Epithelial cell of prostate (primary cell): ENCODE measurements around the gene ITIH5.

ENCODE experiments used
- DNase-seq: peaks from one replicate; pipeline ENCODE4 v3.0.0-alpha.2; 2011; ENCODE audit warnings: low read depth, low spot score
- H3K27ac ChIP-seq: fragments of 450-650 bp; 2 replicates; pipeline ENCODE4 v1.5.1; 2017; ENCODE audit warnings: mild to moderate bottlenecking

The ITIH5 gene

DNA sequence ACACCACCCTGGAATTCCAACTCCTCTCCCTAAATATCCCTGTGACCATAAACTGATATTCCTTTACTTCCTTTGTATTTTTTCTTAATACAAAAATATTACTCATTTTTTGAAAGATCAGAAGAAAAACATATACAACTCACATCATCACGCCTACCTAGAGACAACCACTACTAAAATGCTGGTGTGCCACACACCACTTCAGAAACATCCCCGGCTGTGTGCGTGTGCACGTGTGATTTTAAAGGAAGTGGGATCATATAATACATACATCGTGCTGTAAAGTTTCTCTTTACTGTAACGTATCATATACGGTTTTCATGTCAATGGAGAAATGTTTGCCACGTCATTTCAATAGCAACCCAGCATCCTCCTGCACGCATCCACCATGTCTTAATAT lies 76.5 kb downstream of the ITIH5 start:
- no peak overlapping the region for H3K27ac ChIP-seq

DNA sequence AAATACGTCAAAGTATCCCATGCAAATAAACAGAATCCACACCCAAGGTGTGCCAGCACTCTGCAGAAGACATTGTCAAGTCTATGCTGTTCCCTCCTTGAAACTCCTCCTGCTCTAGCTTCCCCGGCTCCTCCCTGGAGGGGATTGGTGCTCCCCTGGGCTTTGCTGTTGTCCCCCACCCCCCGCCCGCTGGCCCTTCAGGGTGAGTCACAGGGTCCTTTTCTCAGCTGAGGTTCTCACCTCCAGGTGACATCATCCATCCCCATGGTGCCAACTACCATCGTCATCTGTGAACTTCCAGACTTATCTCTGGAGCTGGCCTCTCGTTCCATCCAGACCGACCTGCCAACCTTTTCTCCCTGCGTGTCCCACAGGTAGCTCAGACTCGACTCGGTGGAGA lies 77.0 kb downstream of the ITIH5 start:
- no peak for DNase-seq
- H3K27ac ChIP-seq = no peak overlapping the region

More for the DNA sequence above, 76.5 kb downstream of the ITIH5 start:
- no peak for DNase-seq

DNA sequence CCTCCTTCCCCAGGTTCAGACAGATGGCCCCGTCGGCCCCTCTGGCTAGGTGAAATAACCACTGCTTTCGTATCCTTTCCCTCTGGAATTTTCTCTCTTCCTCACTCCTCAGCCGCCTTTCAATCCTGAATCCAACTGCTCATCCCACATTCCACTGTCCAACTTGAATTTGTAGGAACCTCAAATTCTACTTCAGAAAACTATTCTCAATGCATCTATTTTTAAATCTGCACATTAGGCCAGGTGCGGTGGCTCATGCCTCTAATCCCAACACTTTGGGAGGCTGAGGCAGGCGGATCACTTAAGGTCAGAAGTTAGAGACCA lies 78.9 kb downstream of the ITIH5 start:
- no peak for DNase-seq
- H3K27ac ChIP-seq = no peak overlapping the region

DNA sequence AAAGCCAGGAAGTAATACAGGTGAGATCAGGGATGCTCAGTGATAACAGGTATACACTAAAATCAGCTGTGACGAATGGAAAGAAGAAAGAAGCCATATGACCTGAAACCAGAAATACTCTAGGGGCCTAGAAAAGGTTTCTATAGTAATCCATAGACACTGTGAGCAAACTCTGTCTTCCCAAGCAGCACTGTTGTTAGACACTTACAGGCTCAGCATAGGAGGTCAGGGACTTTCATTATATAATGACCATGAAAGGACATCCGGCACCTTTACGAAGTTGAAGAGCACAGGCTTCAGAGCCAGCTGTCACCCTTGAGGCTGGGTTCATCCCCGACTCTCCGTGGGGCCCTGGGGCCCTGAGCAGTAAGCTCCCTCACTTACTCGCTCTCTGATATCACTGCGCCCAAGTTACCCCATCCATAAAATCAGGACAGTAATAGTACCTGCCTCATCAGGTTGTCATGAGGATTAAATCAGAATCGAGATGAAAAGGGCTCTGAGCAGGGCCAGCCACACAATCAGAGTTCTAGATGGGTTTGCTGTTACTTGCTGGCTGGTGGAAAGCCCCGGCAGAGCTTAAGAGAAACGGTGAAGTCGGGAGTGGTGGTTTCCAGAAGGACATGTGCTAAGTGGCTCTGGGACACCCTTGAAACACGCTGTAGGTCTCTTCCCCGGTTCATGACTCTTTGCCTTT lies 79.5 kb downstream of the ITIH5 start:
- no peak overlapping the region for H3K27ac ChIP-seq
- no peak for DNase-seq

DNA sequence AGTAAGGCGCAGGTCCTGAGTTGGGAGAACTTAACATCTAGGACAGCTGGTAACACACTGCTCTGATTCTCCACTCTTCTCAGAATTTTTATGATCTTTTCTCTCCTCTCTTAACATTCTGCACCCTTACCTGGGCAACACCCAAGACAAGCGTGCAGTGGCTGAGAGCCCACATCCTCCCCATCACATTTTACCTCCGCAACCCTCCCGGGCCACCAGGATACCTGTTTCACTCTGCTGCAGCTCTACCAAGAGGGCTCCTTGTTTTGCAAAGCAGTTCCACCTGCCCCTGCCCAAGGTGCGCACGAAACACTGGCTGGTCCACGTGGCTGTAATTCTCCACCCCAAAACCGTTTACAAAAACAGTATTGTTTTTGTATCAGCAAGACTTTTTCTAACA lies 81.5 kb downstream of the ITIH5 start:
- H3K27ac ChIP-seq = no peak overlapping the region
- DNase-seq = no peak

DNA sequence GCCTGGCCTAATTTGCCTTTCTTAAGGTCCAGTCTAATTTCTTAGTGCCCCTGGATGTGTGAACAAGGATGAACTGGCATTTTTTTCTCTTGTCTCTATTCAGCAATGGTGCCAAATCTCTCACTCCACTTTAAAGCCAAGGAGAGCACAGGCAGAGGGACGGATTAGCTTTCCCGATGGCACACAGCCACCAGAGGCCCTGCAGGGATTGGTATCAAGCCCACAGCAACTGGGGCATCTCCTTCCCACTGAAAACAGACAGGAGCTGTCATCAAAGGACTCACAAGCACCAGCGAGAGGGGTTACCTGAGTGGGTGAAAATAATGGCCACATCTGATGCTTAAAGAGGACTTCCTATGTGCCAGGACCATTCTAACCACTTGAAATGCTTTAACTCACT lies 83.1 kb downstream of the ITIH5 start:
- no peak for DNase-seq
- no peak overlapping the region for H3K27ac ChIP-seq

DNA sequence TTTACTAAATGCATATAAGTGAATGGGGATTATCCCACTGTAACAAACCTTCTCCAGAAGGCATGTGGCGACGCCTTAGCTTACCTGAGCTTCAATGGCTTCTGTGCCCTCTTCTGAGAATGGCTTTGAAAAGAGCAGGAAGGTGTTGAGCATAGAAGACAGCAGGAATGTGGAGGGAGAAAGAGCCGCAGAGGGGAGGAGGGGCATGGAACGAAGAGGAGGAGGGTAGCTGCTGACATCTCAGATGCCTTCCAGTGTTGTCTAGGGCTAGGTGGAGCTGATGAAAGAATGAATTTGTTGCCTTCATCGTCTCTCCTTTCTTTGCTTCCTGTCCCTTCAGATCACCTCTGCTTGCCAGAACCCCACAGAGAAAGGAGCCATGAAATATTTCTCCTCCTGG lies 86.2 kb downstream of the ITIH5 start:
- H3K27ac ChIP-seq = no peak overlapping the region
- DNase-seq = no peak

DNA sequence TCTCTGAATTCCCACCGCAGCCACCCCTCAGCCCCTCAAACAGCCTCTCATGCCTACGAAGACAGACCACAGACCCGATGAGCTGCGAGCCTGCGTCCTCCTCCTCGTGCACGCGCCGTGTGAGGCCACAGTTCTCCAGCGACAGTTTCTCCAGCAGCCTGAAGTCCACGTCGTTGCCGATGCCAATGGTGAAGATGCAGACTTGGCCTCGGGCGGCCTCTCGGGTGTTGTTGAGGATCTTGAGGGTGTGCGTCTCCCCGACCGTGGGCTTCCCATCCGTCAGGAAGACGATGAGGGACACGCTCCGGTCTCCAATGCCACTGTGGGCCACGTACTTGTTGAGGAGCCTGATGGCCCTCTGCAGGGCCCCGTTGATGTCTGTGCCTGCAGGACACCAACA lies 87.1 kb downstream of the ITIH5 start:
- DNase-seq = no peak

DNA sequence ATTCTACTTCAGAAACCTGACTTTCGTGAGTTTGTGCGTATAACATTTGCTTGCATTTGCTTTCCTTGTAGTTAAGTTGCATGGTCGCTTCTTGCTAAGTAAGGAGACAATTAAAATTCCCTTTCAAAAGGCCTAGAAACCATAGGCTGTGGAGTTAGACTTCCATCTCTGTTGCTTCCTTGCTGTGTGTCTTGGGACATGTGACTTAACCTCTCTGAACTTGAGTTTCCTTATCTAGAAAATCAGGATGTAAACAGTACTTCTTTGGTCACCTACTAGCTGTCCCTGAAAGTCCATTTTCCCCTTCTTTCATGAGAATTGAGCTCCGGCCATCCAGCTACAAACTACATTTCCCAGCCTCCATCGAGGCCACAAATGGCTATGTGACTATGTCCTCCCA lies 89.2 kb downstream of the ITIH5 start:
- no peak overlapping the region for H3K27ac ChIP-seq
- no peak for DNase-seq

More for the DNA sequence above, 87.1 kb downstream of the ITIH5 start:
- no peak overlapping the region for H3K27ac ChIP-seq

DNA sequence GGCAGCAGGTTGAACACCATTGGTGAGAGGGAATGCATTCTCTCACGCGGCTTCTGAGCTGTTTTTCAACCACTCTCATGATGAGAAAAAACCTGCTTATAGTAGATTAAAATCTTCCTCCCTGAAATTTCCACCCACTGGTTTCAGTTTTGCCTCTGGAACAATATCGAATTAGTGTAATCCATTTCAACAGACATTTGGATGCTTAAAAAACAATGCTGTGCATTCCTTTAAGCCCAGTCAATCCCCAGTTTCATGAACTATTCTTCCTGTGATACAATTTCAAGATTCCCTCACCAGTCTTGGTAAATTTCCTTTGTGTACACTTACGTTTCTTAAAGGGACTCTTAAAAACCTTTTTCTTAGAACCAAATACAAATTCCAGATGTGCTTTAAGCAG lies 89.6 kb downstream of the ITIH5 start:
- no peak overlapping the region for H3K27ac ChIP-seq
- no peak for DNase-seq

DNA sequence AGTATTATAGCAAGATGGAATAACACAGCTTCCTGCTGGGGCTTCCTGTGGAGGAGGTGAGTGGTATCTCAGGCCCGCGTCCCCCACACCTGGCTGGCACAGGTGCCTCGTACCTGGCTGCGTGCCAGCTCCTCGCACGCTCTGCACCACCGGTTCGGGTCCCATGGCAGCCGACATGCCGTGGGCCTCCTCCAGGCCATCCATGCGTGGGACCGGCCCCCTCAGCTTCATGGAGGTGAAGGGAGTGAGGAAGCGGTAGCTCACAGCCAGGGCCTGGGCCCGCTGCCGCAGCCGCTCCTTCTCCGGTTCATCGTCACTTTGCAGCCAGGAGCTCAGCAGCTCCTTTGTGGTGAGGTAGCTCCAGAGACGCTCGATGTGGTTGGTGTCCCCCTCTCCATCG lies 90.4 kb downstream of the ITIH5 start:
- H3K27ac ChIP-seq = no peak overlapping the region
- DNase-seq = no peak

DNA sequence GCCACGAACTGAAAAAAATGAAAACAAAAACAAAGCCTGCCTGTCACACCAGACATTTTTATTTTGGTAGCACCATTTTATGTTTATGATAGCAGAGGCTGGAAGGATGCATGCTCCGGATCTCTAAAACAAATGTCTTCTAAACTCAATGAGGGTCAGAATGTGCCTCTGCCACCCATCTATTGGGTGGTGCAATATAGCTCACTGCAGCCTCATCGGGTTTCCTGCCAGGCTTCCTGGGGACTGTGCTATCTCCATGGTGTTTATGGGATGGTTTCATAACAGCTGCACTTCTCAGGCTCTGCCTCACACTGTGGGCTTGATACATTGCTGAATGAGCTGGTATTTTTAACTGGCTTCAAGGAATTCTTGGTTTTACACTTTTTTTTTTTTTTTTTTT lies 94.4 kb downstream of the ITIH5 start:
- DNase-seq = no peak
- H3K27ac ChIP-seq = no peak overlapping the region

DNA sequence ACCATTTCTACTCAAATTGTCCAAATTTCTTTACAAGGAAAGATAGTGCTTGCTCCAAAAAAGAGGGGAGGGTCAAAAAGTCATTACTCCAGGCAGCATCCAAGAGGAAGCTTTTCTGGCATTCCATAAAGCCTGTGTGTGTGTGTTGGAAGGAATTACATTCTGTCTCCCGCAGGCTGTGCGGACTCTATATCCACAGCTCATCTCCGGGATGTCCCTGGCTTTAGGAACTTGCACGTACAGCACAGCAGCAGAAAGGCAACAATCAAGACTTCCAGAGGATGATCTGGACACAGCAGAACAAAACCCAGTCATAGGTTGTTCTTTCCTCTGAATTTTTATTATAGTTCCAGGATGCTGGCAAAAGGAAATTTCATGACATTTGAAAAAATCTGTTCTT lies 94.8 kb downstream of the ITIH5 start:
- DNase-seq = no peak
- H3K27ac ChIP-seq = no peak overlapping the region

DNA sequence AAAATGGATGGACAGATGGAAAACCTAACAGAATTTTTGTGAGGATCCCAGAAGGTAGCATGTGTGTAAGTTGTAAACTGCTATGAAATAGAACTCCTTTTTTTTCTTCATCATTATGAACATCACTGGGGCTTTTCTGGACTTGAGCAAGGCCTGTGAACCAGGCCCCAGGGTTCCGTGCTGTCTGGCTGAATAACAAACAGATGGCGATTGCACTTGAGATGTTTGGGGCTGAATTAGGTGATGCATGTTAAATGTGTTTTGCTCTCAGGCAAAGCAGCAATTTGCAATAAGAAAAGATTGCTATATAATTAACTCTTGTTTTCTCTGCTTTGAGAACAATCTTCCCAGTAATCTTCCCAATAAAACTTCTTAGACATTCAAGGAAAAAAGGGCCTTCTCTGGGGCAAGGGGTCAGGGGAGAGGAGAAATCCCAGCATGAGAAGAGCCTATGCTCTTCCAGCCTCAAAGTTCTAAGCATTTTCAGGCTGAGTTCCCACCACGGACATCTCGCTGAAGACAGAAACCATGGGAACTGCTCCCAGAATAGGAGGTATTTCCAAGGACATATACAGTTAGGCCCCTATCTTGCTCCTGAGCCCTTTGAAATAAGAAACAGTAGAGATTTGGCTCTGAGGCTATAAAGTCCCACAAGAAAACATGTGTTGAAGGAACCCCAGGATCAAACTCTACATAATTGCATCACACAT lies 98.7 kb downstream of the ITIH5 start:
- no peak for DNase-seq
- no peak overlapping the region for H3K27ac ChIP-seq

DNA sequence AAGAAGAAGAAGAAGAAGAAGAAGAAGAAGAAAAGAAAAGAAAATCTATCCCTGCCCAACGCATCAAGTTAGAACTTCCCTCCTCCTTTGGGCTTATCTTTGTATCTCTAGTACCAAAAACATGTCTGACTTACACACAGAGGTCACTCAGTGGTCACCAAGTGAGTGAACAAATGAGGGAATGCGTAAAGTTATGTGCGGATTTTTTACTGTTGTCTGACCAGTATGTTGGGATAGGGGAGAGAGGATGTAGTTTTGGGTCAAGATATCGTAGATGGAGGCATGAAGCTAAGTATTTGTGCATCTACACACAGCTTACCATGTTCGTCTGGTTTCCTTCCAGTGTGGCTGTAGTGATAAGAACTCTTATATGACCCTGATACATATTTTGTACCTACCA lies 99.9 kb downstream of the ITIH5 start:
- DNase-seq = no peak
- H3K27ac ChIP-seq = no peak overlapping the region

DNA sequence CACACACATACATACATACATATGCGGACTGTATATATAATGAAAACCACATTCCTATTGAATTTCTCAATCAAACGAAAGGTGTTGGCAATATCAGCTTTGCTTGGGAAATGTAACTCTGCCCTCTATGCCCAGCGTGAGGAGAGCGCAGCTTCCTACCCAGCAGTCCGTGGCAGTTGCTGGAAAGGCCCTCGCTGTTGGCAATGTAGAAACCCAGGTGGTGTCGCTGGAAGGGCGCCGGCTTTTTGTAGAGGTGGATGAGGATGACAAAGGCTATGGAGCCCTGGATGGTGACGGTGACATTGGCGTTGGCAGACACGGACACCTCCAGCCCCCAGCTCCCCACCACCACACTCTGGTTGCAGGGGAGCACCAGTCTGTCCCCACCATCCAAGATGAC lies 100.9 kb downstream of the ITIH5 start:
- H3K27ac ChIP-seq = no peak overlapping the region
- DNase-seq = no peak

DNA sequence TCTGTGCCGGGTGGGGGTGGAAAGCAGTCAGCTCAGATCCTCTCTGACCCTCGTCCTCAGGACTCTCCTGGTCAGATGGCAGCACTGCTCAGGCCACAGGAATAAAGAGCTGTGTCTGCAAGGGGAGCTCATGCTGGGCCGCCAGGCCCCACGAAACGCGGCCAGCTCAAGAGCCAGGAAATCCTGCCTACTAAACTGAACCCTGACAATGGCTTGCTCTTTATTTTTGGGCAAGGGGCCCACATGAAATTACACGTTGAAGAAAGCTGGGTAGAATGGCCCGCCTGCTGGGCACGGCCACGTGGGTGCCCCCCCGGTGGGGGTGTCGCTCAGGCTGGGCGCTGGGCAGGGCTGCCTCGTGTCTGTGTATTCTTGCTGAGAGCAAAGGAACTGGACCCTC lies 103.0 kb downstream of the ITIH5 start:
- DNase-seq = no peak
- H3K27ac ChIP-seq = no peak overlapping the region

DNA sequence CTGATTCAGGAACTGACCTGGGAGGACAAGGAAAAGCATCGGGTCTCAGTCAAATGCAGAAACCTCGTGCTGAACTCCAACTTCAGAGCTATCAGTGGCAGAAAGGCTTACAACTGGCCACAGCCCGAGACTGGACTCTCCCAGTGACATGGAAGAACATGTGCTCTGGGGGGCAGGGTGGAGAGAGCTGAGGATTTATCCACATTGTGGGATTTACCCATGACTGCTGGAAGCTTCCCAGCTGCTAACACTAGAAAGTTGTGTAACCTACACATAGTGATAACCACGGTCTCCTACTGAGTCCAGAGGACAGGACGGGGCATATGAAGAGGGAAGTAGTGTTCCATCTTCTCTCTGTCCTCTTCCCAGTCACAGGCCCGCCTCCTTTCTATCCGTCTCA lies 103.4 kb downstream of the ITIH5 start:
- DNase-seq = no peak

DNA sequence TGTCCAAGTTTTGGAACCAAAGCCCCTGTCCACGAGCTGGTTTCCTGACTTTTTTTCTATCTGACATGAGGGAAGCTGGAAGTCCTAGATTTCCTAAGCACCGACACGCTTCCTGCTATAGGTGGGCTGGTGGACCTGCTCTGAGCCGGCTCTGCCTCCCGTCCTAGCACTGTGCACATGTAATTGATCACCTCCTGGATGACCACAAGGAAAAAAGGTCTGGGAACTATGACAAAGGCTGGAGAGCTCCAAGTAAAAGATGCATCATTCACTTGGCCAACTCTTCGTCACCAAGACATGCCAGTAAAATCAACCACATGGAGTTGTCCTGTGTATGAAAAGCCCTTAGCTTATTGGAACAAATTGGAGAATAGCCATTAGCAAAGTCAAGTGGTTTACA lies 104.8 kb downstream of the ITIH5 start:
- no peak overlapping the region for H3K27ac ChIP-seq
- no peak for DNase-seq

More for the DNA sequence above, 103.4 kb downstream of the ITIH5 start:
- no peak overlapping the region for H3K27ac ChIP-seq

DNA sequence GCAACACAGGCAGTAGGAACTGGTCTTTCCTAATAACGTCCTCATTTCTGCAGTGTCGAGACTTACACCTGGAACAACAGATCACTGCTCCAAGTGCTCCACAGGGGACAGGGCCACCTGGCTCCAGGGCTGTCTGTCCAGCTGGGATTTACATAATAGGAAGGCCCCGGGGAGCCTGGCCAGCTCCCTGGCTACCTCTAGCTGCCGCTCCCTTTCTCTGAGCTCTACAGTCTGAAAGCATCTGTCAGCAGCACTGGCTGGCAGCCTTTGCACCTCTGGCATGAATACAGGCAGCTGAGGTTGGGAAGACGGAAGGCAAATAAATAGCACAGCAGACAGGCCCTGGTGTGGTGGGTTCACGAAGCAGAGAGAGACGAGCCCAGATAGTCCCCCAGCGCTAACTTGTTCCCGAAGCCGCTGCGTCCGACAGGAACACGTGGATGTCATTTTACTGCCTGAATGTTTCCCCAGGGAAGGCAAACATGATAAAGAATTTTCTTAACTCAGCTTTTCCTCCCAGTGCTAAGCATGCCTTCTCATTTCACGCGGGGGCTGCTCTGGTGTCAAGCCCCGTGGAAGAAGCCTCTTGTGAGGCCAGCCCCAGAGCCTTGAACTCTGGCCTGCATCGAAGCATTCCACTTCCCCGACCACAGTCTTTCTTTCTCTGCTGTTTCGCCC lies 105.4 kb downstream of the ITIH5 start:
- DNase-seq = no peak
- no peak overlapping the region for H3K27ac ChIP-seq

DNA sequence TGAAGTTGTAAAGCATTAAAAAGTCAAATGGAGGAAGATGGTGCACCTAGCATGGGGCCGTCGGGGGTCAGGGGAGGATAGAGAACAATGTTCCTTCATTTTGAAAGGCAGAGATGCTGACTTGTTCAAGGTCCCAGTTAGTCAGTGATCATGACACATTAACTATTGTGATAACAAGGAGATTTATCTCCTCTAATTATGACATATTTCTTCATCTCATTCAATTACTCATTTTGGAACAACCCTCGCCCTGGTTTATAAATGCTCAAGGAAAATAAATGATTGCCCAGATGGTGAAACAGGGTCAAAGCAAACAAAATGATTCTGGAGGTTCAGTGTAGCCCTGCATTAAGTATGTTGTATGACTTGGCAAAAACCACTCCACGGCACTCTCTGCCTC lies 106.2 kb downstream of the ITIH5 start:
- H3K27ac ChIP-seq = no peak overlapping the region
- DNase-seq = no peak

DNA sequence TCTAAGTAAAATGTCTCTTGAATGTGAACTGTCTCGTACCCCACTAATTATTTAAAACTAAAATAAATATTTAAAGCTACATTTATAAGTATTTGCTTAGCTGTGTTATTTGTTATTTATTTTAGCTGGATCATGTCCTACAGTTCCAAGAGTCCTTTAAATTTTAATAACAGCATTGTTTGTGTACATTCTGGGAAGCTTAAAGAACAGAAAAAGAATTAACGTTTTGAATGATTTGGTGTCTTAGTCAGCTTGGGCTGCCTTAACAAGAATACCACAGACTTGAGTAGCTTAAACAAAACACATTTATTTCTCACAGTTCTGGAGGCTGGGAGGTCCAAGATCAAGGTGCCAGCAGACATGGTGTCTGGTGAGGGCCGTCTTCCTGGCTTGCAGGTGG lies 107.4 kb downstream of the ITIH5 start:
- H3K27ac ChIP-seq = no peak overlapping the region
- no peak for DNase-seq
